Parathyroid adenoma (tissue), 2 donors: ENCODE data around the gene FAM120B.

Source experiments
- H2AFZ ChIP-seq: fragments of 300-600 bp; sonication (generic); one replicate; pipeline ENCODE4 v1.7.0; 2017; ENCODE audit warnings: antibody characterized with exemption, mild to moderate bottlenecking
- H3K27ac ChIP-seq: fragments of 300-600 bp; sonication (generic); one replicate; pipeline ENCODE4 v1.7.0; 2017
- H3K27me3 ChIP-seq: fragments of 300-600 bp; sonication (generic); one replicate; pipeline ENCODE4 v1.7.0; 2017; ENCODE audit warnings: low read length; ENCODE audit not compliant: control insufficient read depth, insufficient read depth
- H3K36me3 ChIP-seq: fragments of 300-600 bp; sonication (generic); one replicate; pipeline ENCODE4 v1.7.0; 2017; ENCODE audit warnings: low read length; ENCODE audit not compliant: control insufficient read depth, insufficient read depth
- H3K4me1 ChIP-seq: fragments of 300-600 bp; sonication (generic); one replicate; pipeline ENCODE4 v1.7.0; 2017; ENCODE audit warnings: control low read depth
- H3K4me2 ChIP-seq: fragments of 300-600 bp; sonication (generic); one replicate; pipeline ENCODE4 v1.7.0; 2017; ENCODE audit warnings: low read length
- H3K4me3 ChIP-seq: fragments of 300-600 bp; sonication (generic); one replicate; pipeline ENCODE4 v1.7.0; 2017; ENCODE audit warnings: low read depth, low read length
- H3K79me2 ChIP-seq: fragments of 300-600 bp; sonication (generic); one replicate; pipeline ENCODE4 v1.7.0; 2017; ENCODE audit warnings: control low read depth
- H3K9ac ChIP-seq: fragments of 300-600 bp; sonication (generic); one replicate; pipeline ENCODE4 v1.7.0; 2017; ENCODE audit warnings: mild to moderate bottlenecking
- H3K9me3 ChIP-seq: fragments of 300-600 bp; sonication (generic); one replicate; pipeline ENCODE4 v1.7.0; 2017; ENCODE audit warnings: low read length; ENCODE audit not compliant: control insufficient read depth
- CTCF ChIP-seq: fragments of 300-600 bp; sonication (generic); IDR thresholded peaks from one replicate; pipeline ENCODE4 v1.7.0; 2017; ENCODE audit warnings: antibody characterized with exemption, mild to moderate bottlenecking
- donor health status: primary hyperparathyroidism.

FAM120B gene

GRCh38 chr6:170365121-170365520, 58.6 kb downstream of the FAM120B start:
- Histone ChIP-seq H3K4me2 (no peak overlapping the region), H3K36me3 (no peaks in the 10 kb centered on the region), H3K9ac (no peak overlapping the region), H3K9me3 (no peaks in the 10 kb centered on the region), H2AFZ (no peak overlapping the region), H3K79me2 (no peaks in the 10 kb centered on the region), H3K4me1 (no peaks in the 10 kb centered on the region), H3K4me3 (no peak overlapping the region), H3K27me3 (no peaks in the 10 kb centered on the region), H3K27ac (no peak overlapping the region)
- no peak for TF ChIP-seq CTCF

DNA sequence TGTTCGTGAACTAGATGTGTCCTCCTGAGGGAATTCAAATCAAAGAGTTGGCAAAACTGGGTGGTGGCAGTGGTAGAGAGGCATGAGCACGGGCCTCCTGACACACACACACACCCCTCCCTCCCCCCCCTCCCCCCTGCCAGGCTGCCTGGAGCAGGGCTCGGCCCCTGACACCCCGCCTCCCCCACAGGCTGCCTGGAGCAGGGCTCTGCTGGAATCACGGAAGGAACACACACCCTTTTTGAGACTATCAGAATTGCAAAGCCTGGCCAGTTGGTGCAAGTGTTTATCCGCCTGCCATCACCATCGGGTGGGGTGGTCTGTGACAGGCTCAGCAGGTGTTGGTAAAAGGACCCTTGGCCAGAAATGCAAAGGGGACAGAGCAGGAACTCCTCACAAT, 59.0 kb downstream of the FAM120B start:
- no peak for TF ChIP-seq CTCF
- Histone ChIP-seq H3K9ac (no peak overlapping the region), H3K36me3 (no peaks in the 10 kb centered on the region), H3K27ac (no peak overlapping the region), H3K4me2 (no peak overlapping the region), H3K9me3 (no peaks in the 10 kb centered on the region), H3K79me2 (no peaks in the 10 kb centered on the region), H3K4me3 (no peak overlapping the region), H2AFZ (no peak overlapping the region), H3K4me1 (no peaks in the 10 kb centered on the region), H3K27me3 (no peaks in the 10 kb centered on the region)

DNA sequence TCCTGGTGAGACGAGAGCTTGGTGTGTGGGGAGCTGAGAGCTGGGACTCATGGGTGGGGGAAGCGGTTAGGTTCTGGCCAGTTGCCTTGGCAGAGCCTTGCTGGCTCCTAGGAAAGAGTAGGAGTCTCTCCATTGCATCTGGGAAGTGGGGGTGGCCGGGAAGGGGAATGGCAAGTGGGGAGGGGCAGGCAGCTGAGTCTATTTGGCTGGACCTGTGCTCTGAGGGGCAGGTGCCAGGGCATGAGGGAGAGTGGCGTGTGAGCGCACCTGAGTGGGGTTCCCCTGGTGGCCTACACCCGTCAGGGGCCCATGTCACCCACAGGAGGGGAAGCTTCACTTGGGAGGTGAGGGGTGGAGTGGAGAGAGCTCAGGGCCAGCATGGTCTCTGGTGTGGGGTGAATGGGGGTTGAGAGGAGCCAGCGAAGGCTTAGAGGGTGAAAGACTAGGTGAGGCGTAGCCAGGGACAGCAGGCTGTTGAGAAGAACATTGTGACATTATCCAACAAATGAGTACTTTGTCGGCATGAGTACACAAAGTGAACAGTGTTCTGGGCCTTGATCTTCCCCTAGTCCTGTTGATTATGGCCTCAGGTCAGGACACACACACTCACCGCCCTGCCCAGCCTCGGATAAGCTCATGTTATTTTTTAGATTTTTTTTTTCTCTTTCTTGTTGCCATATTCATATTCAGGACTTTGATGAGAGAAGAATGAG, 59.8 kb downstream of the FAM120B start:
- no peak overlapping the region for H3K27ac ChIP-seq

DNA sequence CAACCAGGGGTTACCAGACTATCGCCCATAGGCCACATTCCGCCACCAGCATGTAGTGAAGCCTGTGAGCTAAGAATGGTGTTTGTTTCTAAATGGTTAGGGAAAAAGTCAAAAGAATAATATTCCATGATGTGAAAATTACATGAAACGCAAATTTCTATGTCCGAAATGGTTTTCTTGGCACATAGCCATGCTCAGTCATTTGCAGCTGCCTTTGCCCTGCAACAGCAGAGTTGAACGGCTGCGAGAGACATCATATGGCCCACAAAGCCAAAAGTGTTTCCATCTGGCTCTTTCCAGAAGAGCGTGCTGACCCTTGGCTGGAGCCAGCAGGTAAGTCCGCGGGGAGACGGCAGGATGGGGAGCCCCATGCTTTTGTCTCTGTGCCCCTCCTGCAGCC, 60.7 kb downstream of the FAM120B start:
- Histone ChIP-seq H3K4me2 (no peak overlapping the region), H2AFZ (no peak overlapping the region), H3K4me3 (no peak overlapping the region), H3K4me1 (no peaks in the 10 kb centered on the region), H3K79me2 (no peaks in the 10 kb centered on the region), H3K27ac (no peak overlapping the region), H3K9ac (no peak overlapping the region), H3K36me3 (no peaks in the 10 kb centered on the region), H3K9me3 (no peaks in the 10 kb centered on the region), H3K27me3 (no peaks in the 10 kb centered on the region)
- no peak for TF ChIP-seq CTCF

More for the DNA sequence above, 59.8 kb downstream of the FAM120B start:
- no peak overlapping the region for H2AFZ ChIP-seq
- H3K79me2 ChIP-seq, result no peaks in the 10 kb centered on the region
- H3K9ac ChIP-seq, result no peak overlapping the region
- H3K27me3 ChIP-seq, result no peaks in the 10 kb centered on the region
- no peaks in the 10 kb centered on the region for H3K9me3 ChIP-seq
- H3K36me3 ChIP-seq, result no peaks in the 10 kb centered on the region
- H3K4me3 ChIP-seq, result no peak overlapping the region
- H3K4me2 ChIP-seq, result no peak overlapping the region
- no peak for TF ChIP-seq CTCF
- H3K4me1 ChIP-seq, result no peaks in the 10 kb centered on the region

DNA sequence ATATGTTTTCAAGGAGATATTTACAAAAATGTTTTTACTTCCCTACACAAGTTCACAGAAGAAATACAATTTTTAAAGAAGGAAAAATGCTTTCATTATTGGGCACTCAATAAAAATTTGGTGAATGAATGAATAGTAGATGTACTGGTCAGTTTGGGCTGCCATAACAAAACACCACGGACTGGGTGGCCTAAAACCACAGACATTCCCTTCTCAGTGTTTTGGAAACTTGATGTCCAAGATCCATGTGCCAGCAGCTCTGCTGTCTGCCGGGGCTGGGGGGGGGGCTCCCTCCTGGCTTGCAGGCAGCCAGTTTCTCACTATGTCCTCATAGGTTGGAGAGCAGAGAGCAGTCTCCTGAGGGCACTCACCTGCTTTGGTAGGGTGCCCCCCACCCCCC, 62.0 kb downstream of the FAM120B start:
- Histone ChIP-seq H3K79me2 (no peaks in the 10 kb centered on the region), H2AFZ (no peak overlapping the region), H3K27ac (no peak overlapping the region), H3K4me2 (no peak overlapping the region), H3K27me3 (no peaks in the 10 kb centered on the region), H3K4me1 (no peaks in the 10 kb centered on the region), H3K9ac (no peak overlapping the region), H3K9me3 (no peaks in the 10 kb centered on the region), H3K4me3 (no peak overlapping the region), H3K36me3 (no peaks in the 10 kb centered on the region)
- TF ChIP-seq CTCF, result no peak
